ENCODE results near the gene FGF22.

- TF ChIP-seq, protein P1, sequence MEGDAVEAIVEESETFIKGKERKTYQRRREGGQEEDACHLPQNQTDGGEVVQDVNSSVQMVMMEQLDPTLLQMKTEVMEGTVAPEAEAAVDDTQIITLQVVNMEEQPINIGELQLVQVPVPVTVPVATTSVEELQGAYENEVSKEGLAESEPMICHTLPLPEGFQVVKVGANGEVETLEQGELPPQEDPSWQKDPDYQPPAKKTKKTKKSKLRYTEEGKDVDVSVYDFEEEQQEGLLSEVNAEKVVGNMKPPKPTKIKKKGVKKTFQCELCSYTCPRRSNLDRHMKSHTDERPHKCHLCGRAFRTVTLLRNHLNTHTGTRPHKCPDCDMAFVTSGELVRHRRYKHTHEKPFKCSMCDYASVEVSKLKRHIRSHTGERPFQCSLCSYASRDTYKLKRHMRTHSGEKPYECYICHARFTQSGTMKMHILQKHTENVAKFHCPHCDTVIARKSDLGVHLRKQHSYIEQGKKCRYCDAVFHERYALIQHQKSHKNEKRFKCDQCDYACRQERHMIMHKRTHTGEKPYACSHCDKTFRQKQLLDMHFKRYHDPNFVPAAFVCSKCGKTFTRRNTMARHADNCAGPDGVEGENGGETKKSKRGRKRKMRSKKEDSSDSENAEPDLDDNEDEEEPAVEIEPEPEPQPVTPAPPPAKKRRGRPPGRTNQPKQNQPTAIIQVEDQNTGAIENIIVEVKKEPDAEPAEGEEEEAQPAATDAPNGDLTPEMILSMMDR (conservative IDR thresholded peaks at IDR 0.05; ENCODE audit: low read depth, low read length) = no peak
- no peak for TF ChIP-seq MAZ (IDR thresholded peaks at IDR 0.05; ENCODE audit: borderline replicate concordance, low read depth, low read length)
- TF ChIP-seq POLR2A (IDR thresholded peaks at IDR 0.05; ENCODE audit: low read depth, low read length) = no peak
- TF ChIP-seq CEBPB (IDR thresholded peaks at IDR 0.05; ENCODE audit: low read depth, low read length) = no peak
- TF ChIP-seq CHD1 (IDR thresholded peaks at IDR 0.05; ENCODE audit: low read depth, low read length) = no peak
- no peak for TF ChIP-seq RAD21 (IDR thresholded peaks at IDR 0.05; ENCODE audit: low read length)
- TF ChIP-seq FOS (IDR thresholded peaks at IDR 0.05; ENCODE audit: low read depth, low read length) = no peak
Measured at GRCh38 chr19:629961-630714, 9.5 kb upstream of the FGF22 start.

Data from IMR-90 (cell line).